ENCODE data around the gene GOLGA7B. TPM values are rescaled to one million over a fixed set of nuclear protein-coding genes. Genes with fewer than 3 reads are reported as not detected.

Gene GOLGA7B
- total RNA-seq, 4 donors from 2014 or later, result 0.30 to 3.3 (median 1.7) TPM

- WGBS, 2 donors, result 67 to 94% methylated on average over 2 of the region's 2 CpGs
- H3K27me3 ChIP-seq, result peaks cover 0 to 48% (median 1%) of the 10 kb centered on the region in 4 donors
- H3K4me1 ChIP-seq, result peaks cover 9 to 18% (median 12%) of the 10 kb centered on the region in 3 donors
- no peak for TF ChIP-seq CTCF (IDR thresholded peaks at IDR 0.05)
- intact Hi-C loops (cut with DNase I), result no loop called here
- DNase-seq, result no peak
- H3K9me3 ChIP-seq, result no peaks in the 10 kb centered on the region
- no peak overlapping the region for H3K4me3 ChIP-seq
- H3K27ac ChIP-seq, result no peak overlapping the region
- H3K36me3 ChIP-seq, result no peaks in the 10 kb centered on the region
Observed at GRCh38 chr10:97892506-97892905, 42.9 kb downstream of the GOLGA7B start.

GRCh38 chr10:97892939-97893338, 43.3 kb downstream of the GOLGA7B start:
- no peak for TF ChIP-seq POLR2A (IDR thresholded peaks at IDR 0.05)
- no peak for TF ChIP-seq CTCF (IDR thresholded peaks at IDR 0.05)
- Histone ChIP-seq H3K27ac (no peak overlapping the region), H3K36me3 (no peaks in the 10 kb centered on the region), H3K9me3 (no peaks in the 10 kb centered on the region), H3K27me3 (peaks cover 0 to 46% (median 1%) of the 10 kb centered on the region in 4 donors), H3K4me3 (no peak overlapping the region), H3K4me1 (peaks cover 9 to 18% (median 12%) of the 10 kb centered on the region in 3 donors)
- intact Hi-C loops (cut with DNase I), result no loop called here
- DNase-seq, result no peak
- 74 to 83% methylated on average over 2 of the region's 2 CpGs for WGBS, 2 donors

- TF ChIP-seq POLR2A (IDR thresholded peaks at IDR 0.05) (no peak), CTCF (IDR thresholded peaks at IDR 0.05) (no peak)
- peaks cover 0 to 37% (median 1%) of the 10 kb centered on the region in 4 donors for H3K27me3 ChIP-seq
- H3K27ac ChIP-seq, result no peak overlapping the region
- peaks cover 6 to 12% (median 6%) of the 10 kb centered on the region in 3 donors for H3K4me1 ChIP-seq
- no peak overlapping the region for H3K4me3 ChIP-seq
- intact Hi-C loops (cut with DNase I), result no loop called here
- no peaks in the 10 kb centered on the region for H3K36me3 ChIP-seq
- 67 to 78% methylated on average over 3 of the region's 3 CpGs for WGBS, 2 donors
- DNase-seq, result no peak
- H3K9me3 ChIP-seq, result no peaks in the 10 kb centered on the region
Observed at GRCh38 chr10:97894092-97894491, 44.4 kb downstream of the GOLGA7B start.

- Histone ChIP-seq H3K36me3 (no peaks in the 10 kb centered on the region), H3K27me3 (peaks cover 0 to 28% (median 1%) of the 10 kb centered on the region in 4 donors), H3K27ac (no peak overlapping the region), H3K9me3 (no peaks in the 10 kb centered on the region), H3K4me3 (no peak overlapping the region), H3K4me1 (peaks cover 0 to 4% (median 0%) of the 10 kb centered on the region in 3 donors)
- TF ChIP-seq POLR2A (IDR thresholded peaks at IDR 0.05) (no peak), CTCF (IDR thresholded peaks at IDR 0.05) (no peak)
- intact Hi-C loops (cut with DNase I), result no loop called here
- no peak for DNase-seq
- WGBS, 2 donors, result 68 to 83% methylated on average over 4 to 7 of the region's 13 CpGs
Observed at GRCh38 chr10:97895084-97895483, 45.4 kb downstream of the GOLGA7B start.

- Histone ChIP-seq H3K27me3 (peaks cover 0 to 33% (median 1%) of the 10 kb centered on the region in 4 donors), H3K27ac (no peak overlapping the region), H3K36me3 (no peaks in the 10 kb centered on the region), H3K4me3 (no peak overlapping the region), H3K9me3 (no peaks in the 10 kb centered on the region), H3K4me1 (peaks cover 0 to 4% (median 0%) of the 10 kb centered on the region in 3 donors)
- no peak for TF ChIP-seq CTCF (IDR thresholded peaks at IDR 0.05)
- TF ChIP-seq POLR2A (IDR thresholded peaks at IDR 0.05), result no peak
- no peak for DNase-seq
- WGBS, 2 donors, result 49 to 76% methylated on average over 3 to 5 of the region's 9 CpGs
- intact Hi-C loops (cut with DNase I), result no loop called here
Observed at GRCh38 chr10:97895915-97896314, 46.3 kb downstream of the GOLGA7B start.
